Hematopoietic multipotent progenitor cell treated with erythropoietin and hydrocortisone succinate and interleukin-3 and kit ligand, for 4 days (in vitro differentiated cells): ENCODE data around the gene GRIA1.
"Not testable (repeated sequence)": the region's sequence is repeated elsewhere in the genome, so short reads cannot be mapped to it uniquely, and the experiment has no call there.

Experiments
- DNase-seq: peaks from one replicate; pipeline ENCODE4 v3.0.0-alpha.2; 2015

GRIA1 gene

GRCh38 chr5:153671653-153672346 lies 181.3 kb downstream of the GRIA1 start:
- no peak for DNase-seq

GRCh38 chr5:153672347-153673090 lies 182.0 kb downstream of the GRIA1 start:
- DNase-seq: no peak

GRCh38 chr5:153674356-153674755 lies 183.9 kb downstream of the GRIA1 start:
- no peak for DNase-seq

- DNase-seq: no peak
These were observed 185.9 kb downstream of the GRIA1 start for GRCh38 chr5:153676406-153676805.

GRCh38 chr5:153676821-153677220 lies 186.4 kb downstream of the GRIA1 start:
- no peak for DNase-seq

DNA sequence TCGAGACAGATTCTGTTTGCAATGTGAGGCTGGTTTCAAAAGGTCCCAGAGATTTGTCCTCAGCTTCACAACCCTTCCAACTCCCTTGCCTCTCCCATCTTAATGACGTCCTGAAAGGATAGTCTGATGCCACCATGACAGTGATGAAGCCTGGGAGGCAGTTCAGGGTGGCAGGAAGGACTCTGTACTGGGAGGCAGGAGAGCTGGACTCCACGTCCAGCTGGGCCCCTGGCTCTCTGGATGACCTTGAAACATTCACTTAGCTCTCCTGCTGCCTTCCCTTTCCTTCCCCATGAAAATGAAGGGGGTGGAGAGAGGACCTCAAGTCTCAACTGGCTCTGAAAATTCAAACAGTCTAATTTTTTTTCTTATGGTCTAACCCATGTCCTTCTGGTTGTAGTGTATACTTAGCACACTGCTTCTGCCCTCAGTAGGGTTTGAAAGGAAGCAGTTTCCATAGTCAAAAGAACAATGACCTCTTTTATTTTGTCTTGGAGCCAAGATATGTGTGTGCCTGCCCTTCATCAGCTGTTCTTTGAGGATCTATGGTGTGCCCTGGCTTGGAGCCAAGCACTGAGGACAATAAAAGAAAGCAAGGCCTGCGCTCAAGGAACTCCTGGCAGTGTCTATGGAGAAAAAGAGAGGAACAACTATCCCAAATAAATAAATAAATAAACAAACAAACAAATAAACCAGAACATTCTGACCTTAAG lies 188.3 kb downstream of the GRIA1 start:
- DNase-seq: no peak

DNA sequence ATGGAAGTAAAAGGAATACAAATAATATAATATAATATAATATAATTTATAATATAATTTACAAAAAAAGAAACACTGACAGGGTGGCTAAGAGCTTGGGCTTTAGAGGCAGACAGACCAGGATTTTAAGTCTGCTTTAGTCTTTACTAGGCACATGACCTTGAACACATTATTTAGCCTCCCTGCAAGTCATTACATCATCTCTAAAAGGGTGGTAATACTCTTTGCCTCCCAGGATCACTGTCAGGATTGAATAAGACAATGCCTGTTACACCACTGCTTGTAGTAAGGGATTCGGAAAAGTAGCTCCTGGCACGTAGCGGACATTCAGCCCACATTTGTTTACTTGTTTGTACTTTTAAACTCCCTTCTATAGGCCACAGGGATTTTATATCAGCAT lies 199.8 kb downstream of the GRIA1 start:
- DNase-seq: no peak

DNA sequence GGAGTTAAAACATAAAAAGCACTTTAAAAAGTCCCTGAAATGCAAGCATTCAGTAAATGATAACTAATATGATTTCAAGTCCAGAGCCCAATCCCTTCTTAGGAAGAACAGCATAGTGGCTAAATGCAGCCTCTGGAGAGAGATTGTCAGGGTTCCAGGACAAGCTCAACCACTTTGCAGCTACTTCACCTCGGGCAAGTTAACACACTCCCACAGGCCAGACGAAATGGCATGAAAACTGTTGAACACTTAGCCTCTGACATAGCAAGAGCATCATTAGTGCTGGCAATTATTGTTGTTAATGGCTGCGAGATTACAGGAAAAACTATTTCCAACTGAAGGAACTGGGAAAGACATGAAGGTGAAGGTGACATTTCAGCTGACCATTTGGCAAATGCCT lies 205.8 kb downstream of the GRIA1 start:
- DNase-seq: no peak

- DNase-seq: no peak
These were observed 208.6 kb downstream of the GRIA1 start for GRCh38 chr5:153699035-153699434.

- no peak for DNase-seq
These were observed 210.5 kb downstream of the GRIA1 start for GRCh38 chr5:153700940-153701339.

DNA sequence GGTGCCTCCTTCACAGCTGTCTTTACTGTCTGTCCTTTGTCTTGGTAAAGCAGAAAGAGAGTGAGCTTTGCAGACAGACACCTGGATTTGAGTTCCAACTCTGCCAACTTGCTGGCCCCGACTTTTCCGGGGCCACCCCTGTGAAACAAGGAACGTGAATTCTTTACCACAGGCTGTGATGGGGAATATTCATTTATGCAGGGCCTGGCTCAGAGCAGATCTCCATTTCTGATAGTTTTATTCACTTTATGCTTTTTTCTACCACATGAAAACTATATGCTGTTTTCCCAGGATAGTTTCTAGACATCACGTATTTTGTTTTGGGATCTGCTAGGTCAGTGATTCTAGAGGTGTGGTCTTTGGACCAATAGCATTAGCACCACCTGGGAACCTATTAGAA lies 211.8 kb downstream of the GRIA1 start:
- DNase-seq: no peak

GRCh38 chr5:153704110-153704509 lies 213.6 kb downstream of the GRIA1 start:
- DNase-seq: no peak

DNA sequence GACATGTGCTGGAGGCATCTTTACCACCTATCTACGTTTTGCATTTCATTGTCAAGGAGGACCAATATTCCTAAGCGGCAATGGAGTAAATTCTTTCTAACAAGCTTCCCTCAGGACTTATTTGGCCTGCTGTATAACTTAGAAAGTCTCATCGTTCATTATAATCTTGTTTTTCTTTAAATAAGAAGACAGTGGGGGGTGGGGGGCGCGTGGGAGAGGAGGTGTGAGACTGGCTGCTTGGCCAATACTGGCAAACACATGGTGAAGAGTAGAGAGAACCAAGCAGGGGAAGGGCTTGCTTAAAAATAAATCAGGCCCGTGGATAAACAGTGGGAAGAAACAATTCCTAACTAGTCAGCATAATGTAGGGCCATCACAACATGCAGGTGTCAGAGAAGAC lies 217.2 kb downstream of the GRIA1 start:
- DNase-seq: no peak

DNA sequence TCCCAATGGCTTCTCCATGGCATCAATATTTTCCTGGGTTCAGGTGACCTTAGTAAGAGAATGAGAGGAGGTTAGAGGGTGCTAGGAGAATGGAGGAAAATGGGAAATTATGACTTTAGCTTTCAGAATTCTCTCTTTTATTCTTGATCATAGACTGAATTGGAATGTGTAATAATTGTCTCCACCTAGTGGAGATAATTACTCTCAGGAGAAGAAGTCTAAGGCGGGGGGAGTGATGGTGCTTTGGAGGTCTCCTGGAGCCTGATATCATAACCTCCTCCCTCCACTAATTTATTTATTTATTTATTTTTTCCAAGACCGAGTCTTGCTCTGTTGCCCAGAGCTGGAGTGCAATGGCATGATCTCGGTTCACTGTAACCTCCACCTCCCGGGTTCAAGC lies 221.3 kb downstream of the GRIA1 start:
- no peak for DNase-seq

GRCh38 chr5:153712946-153713345 lies 222.5 kb downstream of the GRIA1 start:
- DNase-seq: no peak

DNA sequence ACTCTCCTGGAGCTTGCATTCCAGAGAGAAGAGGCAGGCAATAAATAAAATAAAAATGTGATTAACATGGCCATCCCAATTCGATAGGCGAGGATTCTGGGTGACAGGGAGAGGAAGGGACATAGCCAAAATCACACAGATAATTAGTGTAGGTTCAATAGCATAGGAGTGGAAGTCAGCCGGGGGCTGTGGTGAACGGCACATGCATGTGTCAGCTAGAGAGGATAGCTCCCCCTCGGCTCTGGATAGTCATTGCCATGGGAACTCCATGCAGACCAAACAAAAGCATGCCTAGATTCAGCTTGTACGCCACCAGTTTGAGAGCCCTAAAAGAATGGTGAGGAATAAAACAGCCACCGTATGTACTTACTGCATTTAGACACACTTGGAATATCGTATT lies 223.5 kb downstream of the GRIA1 start:
- no peak for DNase-seq

GRCh38 chr5:153714798-153715197 lies 224.3 kb downstream of the GRIA1 start:
- DNase-seq: no peak

- no peak for DNase-seq
These were observed 226.8 kb downstream of the GRIA1 start for GRCh38 chr5:153717287-153717686.

- no peak for DNase-seq
These were observed 228.2 kb downstream of the GRIA1 start for GRCh38 chr5:153718713-153719112.

GRCh38 chr5:153719324-153719723 lies 228.9 kb downstream of the GRIA1 start:
- no peak for DNase-seq

GRCh38 chr5:153723022-153723610 lies 232.6 kb downstream of the GRIA1 start:
- not testable (repeated sequence) for DNase-seq

- DNase-seq: peak; percentile 73
These were observed 251.6 kb downstream of the GRIA1 start for GRCh38 chr5:153742060-153742459.

- DNase-seq: no peak
These were observed 254.3 kb downstream of the GRIA1 start for GRCh38 chr5:153744751-153745150.
